HG03565 (cell line): Measurements from ENCODE around the gene CCN6.

Experiments used
- ATAC-seq: cut with Tn5 transposase; IDR thresholded peaks from one replicate; pipeline ENCODE4 v1.9.1; 2021; ENCODE audit warnings: mild to moderate bottlenecking, moderate library complexity; ENCODE audit not compliant: unreplicated experiment

CCN6 gene

GRCh38 chr6:112113431-112113830 is 59.5 kb downstream of the CCN6 start:
- ATAC-seq, result no peak

- no peak for ATAC-seq
Measured at GRCh38 chr6:112113918-112114317, 60.0 kb downstream of the CCN6 start.

DNA sequence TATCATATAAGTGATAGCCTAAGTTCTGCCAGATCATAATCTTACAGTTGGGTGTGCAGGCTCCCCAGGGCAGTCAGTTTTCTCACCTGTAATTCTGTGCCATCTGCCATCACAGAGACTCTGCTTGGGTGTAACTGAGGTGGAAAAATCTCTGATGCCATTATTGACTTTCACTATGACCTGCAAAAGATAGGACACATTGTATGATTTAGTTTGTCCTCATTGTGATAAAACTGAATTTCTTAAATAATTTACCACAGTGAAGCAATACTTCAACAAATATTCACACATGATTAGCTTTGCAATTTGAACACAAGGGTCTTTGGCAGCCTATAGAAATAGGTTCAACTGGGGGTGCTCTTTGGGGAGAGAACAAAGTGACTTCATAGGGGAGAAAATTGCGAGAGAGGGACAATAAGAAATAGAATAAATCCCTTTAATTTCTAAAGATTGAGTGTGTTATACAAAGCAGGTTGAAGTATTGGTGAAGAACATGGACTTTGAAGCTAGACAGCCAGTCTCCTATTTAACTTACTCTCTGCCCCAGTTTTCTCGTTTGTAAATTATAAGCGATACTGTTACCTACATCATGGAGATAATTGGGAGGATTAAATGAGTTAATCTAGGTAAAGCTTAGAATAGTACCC is 60.8 kb downstream of the CCN6 start:
- ATAC-seq, result no peak

GRCh38 chr6:112116221-112116620 is 62.3 kb downstream of the CCN6 start:
- ATAC-seq, result no peak

GRCh38 chr6:112117554-112117953 is 63.6 kb downstream of the CCN6 start:
- no peak for ATAC-seq

DNA sequence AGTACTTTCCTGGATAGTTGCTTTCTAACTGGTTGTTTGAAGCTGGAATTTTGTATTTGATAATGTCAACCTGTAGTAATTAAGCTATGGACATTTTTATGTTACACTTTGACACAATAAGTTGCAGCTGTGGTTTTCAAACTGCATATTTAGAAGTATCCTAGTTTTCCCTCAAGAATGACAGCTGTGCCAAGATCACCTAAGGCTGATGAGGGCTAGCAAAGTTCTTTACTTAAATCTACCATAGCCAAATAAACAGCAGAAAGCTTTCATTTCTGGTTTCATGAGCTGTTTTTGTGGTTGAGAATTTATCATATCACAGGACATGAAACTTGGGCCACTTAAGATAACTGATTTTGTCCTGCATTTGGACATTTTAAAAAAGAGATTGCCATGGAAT is 64.1 kb downstream of the CCN6 start:
- ATAC-seq, result no peak
